HepG2 (cell line): ENCODE measurements around the gene HIC1. TPM values are rescaled to one million over a fixed set of nuclear protein-coding genes. Genes with fewer than 3 reads are reported as not detected.
A peak's percentile ranks its signal among the peaks of the same experiment; 100 is the strongest.

Source experiments
- ADNP ChIP-seq: sonication (generic); formaldehyde crosslinking; IDR thresholded peaks from 2 replicates; pipeline ENCODE4 v1.4.0; 2020; ENCODE audit warnings: missing genetic modification reagents
- ARNTL ChIP-seq: sonication (generic); formaldehyde crosslinking; IDR thresholded peaks from 2 replicates; pipeline ENCODE4 v1.4.0; 2020; ENCODE audit warnings: mild to moderate bottlenecking, missing genetic modification reagents
- DRAP1 ChIP-seq: IDR thresholded peaks from 2 replicates; pipeline ENCODE4 v1.6.1; 2016; ENCODE audit warnings: missing genetic modification reagents, missing compliant biosample characterization
- EZH2 ChIP-seq: conservative IDR thresholded peaks from 2 replicates; pipeline ENCODE4 v1.6.1; 2012; ENCODE audit warnings: mild to moderate bottlenecking, low read depth, low read length, moderate library complexity
- HNRNPLL ChIP-seq: fragments of 200-400 bp; formaldehyde crosslinking; IDR thresholded peaks from 2 replicates; pipeline ENCODE4 v1.6.1; 2017; ENCODE audit warnings: mild to moderate bottlenecking, low read depth, low read length; ENCODE audit not compliant: poor library complexity, severe bottlenecking
- KDM2A ChIP-seq: sonication (generic); formaldehyde crosslinking; IDR thresholded peaks from 2 replicates; pipeline ENCODE4 v1.4.0; 2020; ENCODE audit warnings: low read depth, missing genetic modification reagents, borderline replicate concordance
- LRRFIP1 ChIP-seq: sonication (generic); formaldehyde crosslinking; conservative IDR thresholded peaks from 2 replicates; pipeline ENCODE4 v1.4.0; 2020; ENCODE audit warnings: missing genetic modification reagents
- MTF2 ChIP-seq: sonication (generic); formaldehyde crosslinking; IDR thresholded peaks from 2 replicates; pipeline ENCODE4 v1.5.0; 2020; ENCODE audit warnings: missing genetic modification reagents, borderline replicate concordance
- RFX1 ChIP-seq: fragments of 450-650 bp; IDR thresholded peaks from 2 replicates; pipeline ENCODE4 v1.6.1; 2017
- RFX5 ChIP-seq: IDR thresholded peaks from 2 replicates; pipeline ENCODE4 v1.6.1; 2011; ENCODE audit warnings: low read depth, low read length, improper control_type of control experiment
- TFDP2 ChIP-seq: sonication (generic); formaldehyde crosslinking; IDR thresholded peaks from 2 replicates; pipeline ENCODE4 v1.4.0; 2020; ENCODE audit warnings: missing genetic modification reagents
- ZBTB39 ChIP-seq: sonication (generic); formaldehyde crosslinking; IDR thresholded peaks from 2 replicates; pipeline ENCODE4 v1.5.0; 2020; ENCODE audit warnings: missing genetic modification reagents
- ZNF432 ChIP-seq: sonication (generic); formaldehyde crosslinking; IDR thresholded peaks from 2 replicates; pipeline ENCODE4 v1.5.0; 2020; ENCODE audit warnings: missing genetic modification reagents, mild to moderate bottlenecking, borderline replicate concordance
- ZNF503 ChIP-seq: sonication (generic); formaldehyde crosslinking; IDR thresholded peaks from 2 replicates; pipeline ENCODE4 v1.4.0; 2020; ENCODE audit warnings: missing genetic modification reagents
- ZNF616 ChIP-seq: sonication (generic); formaldehyde crosslinking; IDR thresholded peaks from 2 replicates; pipeline ENCODE4 v1.5.0; 2020; ENCODE audit warnings: low read depth, mild to moderate bottlenecking, missing genetic modification reagents
- ZNF773 ChIP-seq: sonication (generic); formaldehyde crosslinking; IDR thresholded peaks from 2 replicates; pipeline ENCODE4 v1.4.0; 2020; ENCODE audit warnings: missing genetic modification reagents, borderline replicate concordance
- ZNF800 ChIP-seq: sonication (generic); formaldehyde crosslinking; IDR thresholded peaks from 2 replicates; pipeline ENCODE4 v1.4.0; 2020; ENCODE audit warnings: missing genetic modification reagents
- ZSCAN20 ChIP-seq: sonication (generic); formaldehyde crosslinking; IDR thresholded peaks from 2 replicates; pipeline ENCODE4 v1.4.0; 2020; ENCODE audit warnings: missing genetic modification reagents, mild to moderate bottlenecking, borderline replicate concordance
- polyA plus RNA-seq, 8 experiments: library from polyadenylated mRNA; depleted of rRNA in 3 of 8; stranded (reverse) in 7 of 8; unstranded in 1 of 8; fragments of >200 nt; fragmentation: Illumina TruSeq in 4 of 8; extraction: Trizol in 4 of 8; gene quantifications; 2 replicates each; pipeline versions ENCODE4 v1.2.1 to v1.2.3, GENCODE V29; 2011 to 2016; ENCODE audit warnings: low read depth in 4 of 8, missing spikeins in 1 of 8, mixed read lengths in 1 of 8; ENCODE audit not compliant: insufficient read depth in 1 of 8
- total RNA-seq, 5 experiments: library from RNA; depleted of rRNA; stranded (reverse); fragments of >200 nt; fragmentation: Illumina TruSeq; extraction: Trizol; gene quantifications; 2 replicates each; pipeline ENCODE4 v1.2.3, GENCODE V29; 2016; ENCODE audit warnings: low read depth in 1 of 5

The HIC1 gene
- total and polyA plus RNA-seq, 2 of the 13 experiments (the other 11 are each of a cell fraction or from before 2014, with no cell fraction given), result 0.04 to 0.31 TPM

- TF ChIP-seq ZNF800 (CRISPR knock-in tag), result peak; percentile 100
- no peak for TF ChIP-seq DRAP1 (CRISPR knock-in tag)
- no peak for TF ChIP-seq ADNP (CRISPR knock-in tag)
- TF ChIP-seq ZSCAN20, result no peak
- TF ChIP-seq ZNF773 (CRISPR knock-in tag), result no peak
- TF ChIP-seq TFDP2, result no peak
- TF ChIP-seq ZNF616, result no peak
- peak; percentile 55; the same call in 1 of the 2 replicates for TF ChIP-seq RFX5
- peak; percentile 90 for TF ChIP-seq EZH2
- TF ChIP-seq ZNF432 (CRISPR knock-in tag), result no peak
- 0 out of 2 replicates have a peak, but pooled peaks have one; percentile 39 for TF ChIP-seq KDM2A (CRISPR knock-in tag)
- peak; percentile 78; the same call in 1 of the 2 replicates for TF ChIP-seq MTF2 (CRISPR knock-in tag)
- no peak for TF ChIP-seq ARNTL (CRISPR knock-in tag)
- TF ChIP-seq LRRFIP1, result no peak
- TF ChIP-seq HNRNPLL, result peak; percentile 49
- peak; percentile 43; the same call in 1 of the 2 replicates for TF ChIP-seq RFX1
- TF ChIP-seq ZNF503 (CRISPR knock-in tag), result no peak
- no peak for TF ChIP-seq ZBTB39 (CRISPR knock-in tag)
Measured at GRCh38 chr17:2023692-2024571, 31.0 kb upstream of the HIC1 start (continued).
